ENCODE results near the gene RGP1. TPM values are rescaled to one million over a fixed set of nuclear protein-coding genes. Genes with fewer than 3 reads are reported as not detected.

The RGP1 gene
- total RNA-seq, 1 donor from 2014 or later: 11.2 TPM

DNA sequence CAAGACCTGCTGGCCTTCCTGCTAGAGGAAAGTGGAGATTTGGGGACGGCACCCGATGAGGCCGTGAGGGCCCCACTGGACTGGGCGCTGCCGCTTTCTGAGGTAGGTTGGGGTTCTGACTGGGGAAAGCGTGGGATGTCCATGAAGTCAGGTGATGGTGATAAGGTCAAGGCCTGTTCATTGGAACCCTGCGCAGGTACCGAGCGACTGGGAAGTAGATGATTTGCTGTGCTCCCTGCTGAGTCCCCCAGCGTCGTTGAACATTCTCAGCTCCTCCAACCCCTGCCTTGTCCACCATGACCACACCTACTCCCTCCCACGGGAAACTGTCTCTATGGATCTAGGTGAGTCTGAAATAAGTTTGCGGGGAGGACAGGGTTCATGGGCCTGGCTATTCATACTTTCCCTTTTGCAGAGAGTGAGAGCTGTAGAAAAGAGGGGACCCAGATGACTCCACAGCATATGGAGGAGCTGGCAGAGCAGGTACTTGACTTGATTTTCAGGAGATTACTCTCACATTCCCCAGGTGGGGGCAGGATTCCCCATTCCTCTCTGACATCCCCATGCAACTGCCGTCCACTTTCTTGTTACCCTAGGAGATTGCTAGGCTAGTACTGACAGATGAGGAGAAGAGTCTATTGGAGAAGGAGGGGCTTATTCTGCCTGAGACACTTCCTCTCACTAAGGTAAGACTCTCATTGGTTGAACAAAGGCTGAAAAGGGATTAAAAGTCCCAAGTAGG lies 16.1 kb upstream of the RGP1 start:
- peak overlapping the region; percentile 62 for H3K9ac ChIP-seq
- H3K36me3 ChIP-seq: no peaks in the 10 kb centered on the region
- peaks cover 38% of the 10 kb centered on the region for H3K4me1 ChIP-seq
- H3K79me2 ChIP-seq (ENCODE audit: low read depth): peaks cover 53% of the 10 kb centered on the region
- H3K27me3 Mint-ChIP-seq (ENCODE audit: insufficient read depth, low read depth): peaks cover 2% of the 10 kb centered on the region
- H3K9me3 Mint-ChIP-seq: no peaks in the 10 kb centered on the region
- H2AFZ ChIP-seq (replicated peaks): peak overlapping the region; percentile 37
- H4K20me1 ChIP-seq (ENCODE audit: low read depth): peaks cover 15% of the 10 kb centered on the region
- TF ChIP-seq, protein P1, sequence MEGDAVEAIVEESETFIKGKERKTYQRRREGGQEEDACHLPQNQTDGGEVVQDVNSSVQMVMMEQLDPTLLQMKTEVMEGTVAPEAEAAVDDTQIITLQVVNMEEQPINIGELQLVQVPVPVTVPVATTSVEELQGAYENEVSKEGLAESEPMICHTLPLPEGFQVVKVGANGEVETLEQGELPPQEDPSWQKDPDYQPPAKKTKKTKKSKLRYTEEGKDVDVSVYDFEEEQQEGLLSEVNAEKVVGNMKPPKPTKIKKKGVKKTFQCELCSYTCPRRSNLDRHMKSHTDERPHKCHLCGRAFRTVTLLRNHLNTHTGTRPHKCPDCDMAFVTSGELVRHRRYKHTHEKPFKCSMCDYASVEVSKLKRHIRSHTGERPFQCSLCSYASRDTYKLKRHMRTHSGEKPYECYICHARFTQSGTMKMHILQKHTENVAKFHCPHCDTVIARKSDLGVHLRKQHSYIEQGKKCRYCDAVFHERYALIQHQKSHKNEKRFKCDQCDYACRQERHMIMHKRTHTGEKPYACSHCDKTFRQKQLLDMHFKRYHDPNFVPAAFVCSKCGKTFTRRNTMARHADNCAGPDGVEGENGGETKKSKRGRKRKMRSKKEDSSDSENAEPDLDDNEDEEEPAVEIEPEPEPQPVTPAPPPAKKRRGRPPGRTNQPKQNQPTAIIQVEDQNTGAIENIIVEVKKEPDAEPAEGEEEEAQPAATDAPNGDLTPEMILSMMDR (IDR thresholded peaks at IDR 0.05): peak; percentile 31
- no peak for TF ChIP-seq EZH2 (IDR thresholded peaks at IDR 0.05)
- H3K4me3 Mint-ChIP-seq: no peak overlapping the region
- no peaks in the 10 kb centered on the region for H3K27me3 ChIP-seq
- peak; percentile 77 for DNase-seq (ENCODE audit: low spot score)
- H3K27ac ChIP-seq: peak overlapping the region; percentile 85
- H3K4me1 Mint-ChIP-seq: peaks cover 25% of the 10 kb centered on the region
- H3K4me2 ChIP-seq: peak overlapping the region; percentile 80
- H3F3A ChIP-seq (ENCODE audit: low read depth): peaks cover 74% of the 10 kb centered on the region
- H3K27ac Mint-ChIP-seq: peak overlapping the region; percentile 29
- H3K9me3 ChIP-seq (ENCODE audit: low read depth): no peaks in the 10 kb centered on the region
- peak overlapping the region; percentile 71 for H3K4me3 ChIP-seq
- peaks cover 7% of the 10 kb centered on the region for H3K36me3 Mint-ChIP-seq

DNA sequence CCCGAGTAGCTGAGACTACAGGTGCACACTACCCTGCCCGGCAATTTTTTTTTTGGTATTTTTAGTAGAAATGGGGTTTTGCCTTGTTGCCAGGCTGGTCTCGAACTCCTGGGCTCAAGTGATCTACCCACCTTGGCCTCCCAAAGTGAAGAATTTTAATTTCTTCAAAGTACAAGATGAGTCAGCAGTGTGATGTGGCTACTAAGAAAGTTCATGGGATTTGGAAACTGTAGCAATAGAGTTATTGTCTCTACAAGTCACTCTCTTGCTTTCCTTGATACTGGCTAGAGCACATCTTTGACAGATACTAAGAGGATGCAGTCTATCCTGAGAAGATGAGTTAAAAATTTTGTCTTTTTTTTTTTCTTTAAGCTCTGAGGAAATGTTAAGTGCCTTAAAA lies 15.0 kb upstream of the RGP1 start:
- Mint-ChIP-seq H3K4me3 (peak overlapping the region; percentile 66), H3K4me1 (peaks cover 25% of the 10 kb centered on the region), H3K27me3 (ENCODE audit: insufficient read depth, low read depth) (peaks cover 2% of the 10 kb centered on the region), H3K9me3 (no peaks in the 10 kb centered on the region), H3K27ac (no peak overlapping the region), H3K36me3 (peaks cover 17% of the 10 kb centered on the region)
- H3K79me2 ChIP-seq (ENCODE audit: low read depth): peaks cover 41% of the 10 kb centered on the region
- H3K27me3 ChIP-seq: no peaks in the 10 kb centered on the region
- H3K9me3 ChIP-seq (ENCODE audit: low read depth): no peaks in the 10 kb centered on the region
- H2AFZ ChIP-seq (replicated peaks): no peak overlapping the region
- H3F3A ChIP-seq (ENCODE audit: low read depth): peaks cover 62% of the 10 kb centered on the region
- DNase-seq (ENCODE audit: low spot score): no peak
- no peak overlapping the region for H3K9ac ChIP-seq
- H3K4me3 ChIP-seq: no peak overlapping the region
- TF ChIP-seq, protein P1 (IDR thresholded peaks at IDR 0.05): no peak
- TF ChIP-seq EZH2 (IDR thresholded peaks at IDR 0.05) (no peak), EZH2phosphoT487 (IDR thresholded peaks at IDR 0.05) (no peak)
- no peak overlapping the region for H3K4me2 ChIP-seq
- peaks cover 15% of the 10 kb centered on the region for H4K20me1 ChIP-seq (ENCODE audit: low read depth)
- peaks cover 27% of the 10 kb centered on the region for H3K4me1 ChIP-seq
- H3K27ac ChIP-seq: no peak overlapping the region
- no peaks in the 10 kb centered on the region for H3K36me3 ChIP-seq

DNA sequence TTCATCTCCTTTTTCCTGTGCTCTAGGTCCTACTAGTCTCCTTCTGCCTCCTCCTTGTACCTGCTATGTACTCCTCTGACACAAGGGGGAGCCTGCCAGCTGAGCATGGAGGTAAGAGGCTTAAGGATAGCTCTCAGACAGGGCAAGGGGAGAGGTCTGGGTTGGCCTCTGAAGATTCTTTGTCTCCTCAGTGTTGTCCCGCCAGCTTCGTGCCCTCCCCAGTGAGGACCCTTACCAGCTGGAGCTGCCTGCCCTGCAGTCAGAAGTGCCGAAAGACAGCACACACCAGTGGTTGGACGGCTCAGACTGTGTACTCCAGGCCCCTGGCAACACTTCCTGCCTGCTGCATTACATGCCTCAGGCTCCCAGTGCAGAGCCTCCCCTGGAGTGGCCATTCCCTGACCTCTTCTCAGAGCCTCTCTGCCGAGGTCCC lies 12.9 kb upstream of the RGP1 start:
- peaks cover 7% of the 10 kb centered on the region for H3K4me1 ChIP-seq
- no peak overlapping the region for H2AFZ ChIP-seq (replicated peaks)
- H3F3A ChIP-seq (ENCODE audit: low read depth): peaks cover 52% of the 10 kb centered on the region
- Mint-ChIP-seq H3K4me1 (peaks cover 22% of the 10 kb centered on the region), H3K9me3 (no peaks in the 10 kb centered on the region), H3K36me3 (peaks cover 24% of the 10 kb centered on the region), H3K27ac (no peak overlapping the region), H3K4me3 (no peak overlapping the region), H3K27me3 (ENCODE audit: insufficient read depth, low read depth) (no peaks in the 10 kb centered on the region)
- H3K36me3 ChIP-seq: no peaks in the 10 kb centered on the region
- no peaks in the 10 kb centered on the region for H3K27me3 ChIP-seq
- H3K9me3 ChIP-seq (ENCODE audit: low read depth): no peaks in the 10 kb centered on the region
- TF ChIP-seq EZH2phosphoT487 (IDR thresholded peaks at IDR 0.05): no peak
- TF ChIP-seq, protein P1 (IDR thresholded peaks at IDR 0.05): peak; percentile 78
- H3K27ac ChIP-seq: peak overlapping the region; percentile 48
- no peak overlapping the region for H3K9ac ChIP-seq
- peaks cover 1% of the 10 kb centered on the region for H4K20me1 ChIP-seq (ENCODE audit: low read depth)
- H3K4me3 ChIP-seq: no peak overlapping the region
- H3K4me2 ChIP-seq: no peak overlapping the region
- peaks cover 20% of the 10 kb centered on the region for H3K79me2 ChIP-seq (ENCODE audit: low read depth)
- peak; percentile 87 for DNase-seq (ENCODE audit: low spot score)

All from neural progenitor cell (in vitro differentiated cells).